Stimulated activated CD4-positive, alpha-beta T cell treated with anti-CD3 and anti-CD28 coated beads, Interleukin-12 subunit alpha, Interleukin-12 subunit beta, amount 100 ng/mL, for 4 hours (primary cell): ENCODE measurements around the gene SLC24A4.

Experiments
- DNase-seq: peaks from one replicate; pipeline ENCODE4 v3.0.0-alpha.2; 2020

SLC24A4 gene

GRCh38 chr14:92460916-92461579 is 138.1 kb downstream of the SLC24A4 start:
- no peak for DNase-seq

GRCh38 chr14:92461891-92462290 is 138.9 kb downstream of the SLC24A4 start:
- DNase-seq = no peak

GRCh38 chr14:92462568-92462967 is 139.6 kb downstream of the SLC24A4 start:
- no peak for DNase-seq

- DNase-seq = no peak
Observed at GRCh38 chr14:92463141-92463540, 140.2 kb downstream of the SLC24A4 start.

- DNase-seq = no peak
Observed at GRCh38 chr14:92464156-92464555, 141.2 kb downstream of the SLC24A4 start.

GRCh38 chr14:92464716-92465115 is 141.8 kb downstream of the SLC24A4 start:
- no peak for DNase-seq

GRCh38 chr14:92465353-92466055 is 142.5 kb downstream of the SLC24A4 start:
- DNase-seq = no peak

GRCh38 chr14:92466059-92466458 is 143.1 kb downstream of the SLC24A4 start:
- DNase-seq = no peak

- DNase-seq = no peak
Observed at GRCh38 chr14:92469515-92469914, 146.6 kb downstream of the SLC24A4 start.

- no peak for DNase-seq
Observed at GRCh38 chr14:92470215-92470614, 147.2 kb downstream of the SLC24A4 start.

- DNase-seq = no peak
Observed at GRCh38 chr14:92470811-92471210, 147.8 kb downstream of the SLC24A4 start.

GRCh38 chr14:92471919-92472318 is 149.0 kb downstream of the SLC24A4 start:
- no peak for DNase-seq

GRCh38 chr14:92472860-92473259 is 149.9 kb downstream of the SLC24A4 start:
- no peak for DNase-seq

- DNase-seq = no peak
Observed at GRCh38 chr14:92473261-92473968, 150.4 kb downstream of the SLC24A4 start.

GRCh38 chr14:92473969-92474535 is 151.1 kb downstream of the SLC24A4 start:
- no peak for DNase-seq

- DNase-seq = no peak
Observed at GRCh38 chr14:92475037-92475436, 152.1 kb downstream of the SLC24A4 start.

- no peak for DNase-seq
Observed at GRCh38 chr14:92475451-92476187, 152.7 kb downstream of the SLC24A4 start.

GRCh38 chr14:92480856-92481255 is 157.9 kb downstream of the SLC24A4 start:
- no peak for DNase-seq

- DNase-seq = no peak
Observed at GRCh38 chr14:92481386-92481785, 158.4 kb downstream of the SLC24A4 start.

GRCh38 chr14:92481811-92482555 is 159.0 kb downstream of the SLC24A4 start:
- DNase-seq = no peak

- no peak for DNase-seq
Observed at GRCh38 chr14:92482621-92483319, 159.8 kb downstream of the SLC24A4 start.
